SU-DHL-6 (cell line): ENCODE results near the gene KDM3A.

ENCODE experiments used
- EZH2phosphoT487 ChIP-seq: fragments of 200-600 bp; sonication (generic), shearing (Covaris generic); conservative IDR thresholded peaks from 2 replicates; pipeline ENCODE4 v1.6.1; 2018; ENCODE audit warnings: mild to moderate bottlenecking, antibody characterized with exemption, low read length, moderate library complexity, mixed read lengths
- TF ChIP-seq, protein P1 (sequence below): fragments of 200-600 bp; sonication (generic); IDR thresholded peaks from one replicate; pipeline ENCODE4 v1.5.1; 2017; ENCODE audit warnings: antibody characterized with exemption, mild to moderate bottlenecking, low read length, moderate library complexity; ENCODE audit not compliant: insufficient read depth, poor library complexity, severe bottlenecking

DNA sequence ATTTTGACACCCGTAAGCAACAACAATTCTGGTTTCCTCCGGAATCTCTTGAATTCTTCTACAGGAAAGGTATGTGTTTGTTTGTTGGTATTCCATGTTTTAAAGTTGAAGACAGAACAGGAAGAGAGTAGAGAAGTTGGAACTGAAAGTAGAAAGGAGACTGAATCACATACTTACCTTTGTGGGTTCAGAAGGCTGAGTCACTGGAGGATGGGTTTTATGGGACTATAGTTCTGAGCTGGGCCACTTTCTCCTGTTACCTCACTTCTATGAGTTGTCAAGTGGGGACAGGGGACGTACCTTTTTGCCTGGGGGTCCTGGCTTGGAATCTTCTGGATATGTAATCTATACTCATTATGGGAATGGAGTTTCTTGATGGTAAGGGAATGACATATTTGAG is 40.9 kb downstream of the KDM3A start:
- TF ChIP-seq, protein P1, sequence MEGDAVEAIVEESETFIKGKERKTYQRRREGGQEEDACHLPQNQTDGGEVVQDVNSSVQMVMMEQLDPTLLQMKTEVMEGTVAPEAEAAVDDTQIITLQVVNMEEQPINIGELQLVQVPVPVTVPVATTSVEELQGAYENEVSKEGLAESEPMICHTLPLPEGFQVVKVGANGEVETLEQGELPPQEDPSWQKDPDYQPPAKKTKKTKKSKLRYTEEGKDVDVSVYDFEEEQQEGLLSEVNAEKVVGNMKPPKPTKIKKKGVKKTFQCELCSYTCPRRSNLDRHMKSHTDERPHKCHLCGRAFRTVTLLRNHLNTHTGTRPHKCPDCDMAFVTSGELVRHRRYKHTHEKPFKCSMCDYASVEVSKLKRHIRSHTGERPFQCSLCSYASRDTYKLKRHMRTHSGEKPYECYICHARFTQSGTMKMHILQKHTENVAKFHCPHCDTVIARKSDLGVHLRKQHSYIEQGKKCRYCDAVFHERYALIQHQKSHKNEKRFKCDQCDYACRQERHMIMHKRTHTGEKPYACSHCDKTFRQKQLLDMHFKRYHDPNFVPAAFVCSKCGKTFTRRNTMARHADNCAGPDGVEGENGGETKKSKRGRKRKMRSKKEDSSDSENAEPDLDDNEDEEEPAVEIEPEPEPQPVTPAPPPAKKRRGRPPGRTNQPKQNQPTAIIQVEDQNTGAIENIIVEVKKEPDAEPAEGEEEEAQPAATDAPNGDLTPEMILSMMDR: no peak
- no peak for TF ChIP-seq EZH2phosphoT487
